ENCODE results near the gene GATAD2A.

The GATAD2A gene

GRCh38 chr19:19504754-19505668 is 99.5 kb downstream of the GATAD2A start:
- DNase-seq (ENCODE audit: low spot score) (no peak), FAIRE-seq (no peak)

DNA sequence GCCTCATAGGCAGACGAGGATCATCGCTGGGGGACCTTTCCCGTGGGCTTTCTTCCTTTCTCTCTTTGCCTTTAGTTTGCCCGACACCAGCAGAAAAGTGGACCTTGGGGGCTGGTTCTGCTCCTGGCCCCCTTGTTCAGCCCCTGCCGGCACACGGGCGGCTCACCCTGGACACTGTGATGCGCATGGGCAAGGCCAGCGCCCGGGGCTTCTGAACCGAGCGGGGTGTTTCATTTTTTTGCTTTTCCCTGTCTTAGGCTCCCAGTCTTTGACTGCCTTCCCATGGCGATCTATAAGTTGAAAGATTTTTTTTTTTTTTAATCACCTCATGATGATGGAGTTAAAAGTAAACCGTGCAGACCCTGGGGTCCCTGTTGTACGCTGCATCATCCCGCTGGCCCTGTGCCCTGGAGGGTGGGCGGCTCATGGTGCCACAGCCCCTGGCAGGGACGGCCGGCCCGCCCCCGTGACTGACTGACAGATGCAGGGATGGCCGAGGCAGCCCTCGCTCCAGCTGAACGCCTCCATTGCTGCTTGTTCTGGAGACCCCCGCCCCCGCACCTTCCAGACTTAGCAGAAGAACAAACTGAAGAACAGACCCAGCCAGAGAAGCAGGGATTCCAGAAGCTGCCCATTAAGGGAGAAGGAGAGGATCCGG is 100.3 kb downstream of the GATAD2A start:
- no peak for FAIRE-seq
- DNase-seq (ENCODE audit: low spot score): no peak

DNA sequence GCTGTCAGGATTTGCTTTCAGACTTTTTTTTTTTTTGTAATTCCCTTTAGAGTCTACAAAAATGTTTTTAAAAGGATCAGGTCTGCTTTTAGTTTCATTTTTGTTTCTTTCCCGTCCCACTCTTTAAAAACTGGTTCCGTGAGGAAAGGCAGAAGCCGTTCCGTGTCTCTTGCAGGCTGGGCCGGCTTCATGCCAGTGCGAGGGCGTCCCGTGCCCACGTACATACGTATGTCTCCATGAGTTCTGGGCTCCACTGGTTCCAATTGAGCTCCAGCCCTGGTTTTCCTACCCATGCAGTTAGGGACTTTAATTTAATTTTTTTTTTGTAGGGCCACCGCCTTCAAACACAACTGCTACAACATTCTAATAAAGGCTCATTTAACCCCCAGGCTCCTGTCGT is 101.1 kb downstream of the GATAD2A start:
- no peak for DNase-seq (ENCODE audit: low spot score)
- FAIRE-seq: no peak

DNA sequence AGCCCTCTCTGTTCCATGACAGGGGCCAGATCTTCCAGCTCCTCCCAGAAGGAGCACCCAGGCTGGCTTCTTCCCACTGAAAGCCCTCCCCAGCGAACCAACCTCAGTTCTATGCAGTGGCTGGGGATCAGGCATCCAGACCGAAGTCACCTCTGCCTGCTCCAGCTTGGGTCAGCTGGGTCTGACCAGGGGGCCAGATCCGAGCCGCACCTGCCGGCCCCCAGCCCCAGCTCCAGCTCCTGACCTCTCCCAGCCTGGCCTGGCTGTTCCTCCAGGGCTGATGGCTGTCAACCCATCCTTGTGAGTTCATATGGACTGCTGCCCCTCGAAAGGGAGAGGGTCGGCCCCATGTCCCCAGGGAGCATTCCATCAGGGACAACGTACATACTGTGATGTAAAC is 101.9 kb downstream of the GATAD2A start:
- FAIRE-seq (no peak), DNase-seq (ENCODE audit: low spot score) (no peak)

DNA sequence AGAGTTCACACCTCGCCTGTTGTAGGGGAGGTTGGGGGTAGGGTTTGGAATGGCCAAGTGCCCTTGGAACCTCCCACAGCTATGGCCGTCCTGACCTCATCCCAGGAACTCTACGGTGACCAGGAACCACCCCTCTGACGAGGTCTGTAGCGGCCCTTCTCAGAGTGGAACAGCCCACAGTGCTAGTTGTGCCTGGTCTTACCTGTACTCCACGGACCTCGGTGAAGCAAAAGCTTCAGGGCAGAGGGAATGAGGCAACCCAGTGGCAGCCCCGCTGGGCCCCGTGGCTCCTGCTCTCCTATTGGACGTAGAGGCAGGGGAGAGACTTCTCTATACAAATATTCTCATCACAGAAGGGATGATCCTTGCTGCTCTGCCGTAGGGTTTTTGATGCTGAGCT is 102.7 kb downstream of the GATAD2A start:
- DNase-seq (ENCODE audit: low spot score): no peak
- no peak for FAIRE-seq

- FAIRE-seq (no peak), DNase-seq (ENCODE audit: low spot score) (no peak)
Observed at GRCh38 chr19:19510432-19510831, 105.0 kb downstream of the GATAD2A start.

DNA sequence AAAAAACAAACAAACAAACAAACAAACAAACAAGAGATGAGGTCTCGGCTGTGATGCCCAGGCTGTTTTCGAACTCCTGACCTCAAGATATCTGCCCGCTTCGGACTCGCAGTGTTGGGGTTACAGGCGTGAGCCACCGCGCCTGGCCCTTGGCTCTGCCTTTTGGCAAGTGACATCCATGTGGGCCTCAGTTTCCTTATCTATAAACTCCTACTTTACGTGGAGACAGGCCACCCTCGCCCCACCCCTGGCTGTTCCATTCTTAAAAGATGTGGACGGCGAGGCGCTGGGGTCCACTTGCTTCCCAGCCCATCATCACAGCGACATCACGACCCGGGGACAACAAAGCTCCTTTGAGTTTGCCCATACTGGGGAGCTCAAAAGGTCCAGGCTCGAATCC is 108.2 kb downstream of the GATAD2A start:
- FAIRE-seq (no peak), DNase-seq (ENCODE audit: low spot score) (no peak)

GRCh38 chr19:19514215-19514657 is 108.8 kb downstream of the GATAD2A start:
- FAIRE-seq: no peak
- DNase-seq (ENCODE audit: low spot score): no peak

DNA sequence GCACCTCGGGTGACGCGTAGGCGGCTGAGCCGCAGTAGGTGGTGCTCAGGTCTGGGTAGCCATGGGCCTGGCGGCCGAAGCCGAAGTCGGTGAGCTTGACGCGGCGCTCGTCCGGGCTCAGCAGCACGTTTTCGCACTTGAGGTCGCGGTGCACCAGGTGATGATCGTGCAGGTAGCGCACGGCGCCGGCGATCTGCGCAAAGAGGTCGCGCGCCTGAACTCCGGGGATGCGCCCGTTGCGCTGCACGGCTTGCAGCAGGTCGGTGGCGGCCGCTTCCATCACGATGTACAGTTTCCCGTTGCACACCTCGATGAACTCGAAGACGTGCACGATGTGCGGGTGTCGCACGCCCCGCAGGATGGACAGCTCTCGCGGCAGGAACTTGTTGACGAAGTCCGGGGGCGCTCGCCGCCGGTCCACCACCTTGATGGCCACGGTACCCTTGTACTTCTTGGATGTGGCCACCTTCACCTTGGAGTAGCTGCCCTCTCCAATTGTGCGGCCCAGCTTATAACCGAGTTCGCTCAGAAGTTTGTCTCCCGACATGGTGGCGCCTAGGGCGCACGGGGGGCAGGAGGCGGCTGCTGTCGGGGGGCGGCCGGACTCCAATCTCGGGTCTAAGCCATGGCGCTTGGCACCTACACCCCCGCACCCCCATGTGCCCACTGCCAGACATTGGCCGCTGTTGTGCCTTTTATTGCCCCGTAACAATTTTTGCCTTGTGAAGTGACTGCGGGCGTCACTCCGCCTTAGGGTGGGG is 109.6 kb downstream of the GATAD2A start, which contains the start of gene TSSK6:
Gene TSSK6 (minus strand): TSS at position 668 of the 761 bp plus-strand sequence. CDS start 121 bp downstream, at position 547.
- FAIRE-seq: no peak
- DNase-seq (ENCODE audit: low spot score): no peak

DNA sequence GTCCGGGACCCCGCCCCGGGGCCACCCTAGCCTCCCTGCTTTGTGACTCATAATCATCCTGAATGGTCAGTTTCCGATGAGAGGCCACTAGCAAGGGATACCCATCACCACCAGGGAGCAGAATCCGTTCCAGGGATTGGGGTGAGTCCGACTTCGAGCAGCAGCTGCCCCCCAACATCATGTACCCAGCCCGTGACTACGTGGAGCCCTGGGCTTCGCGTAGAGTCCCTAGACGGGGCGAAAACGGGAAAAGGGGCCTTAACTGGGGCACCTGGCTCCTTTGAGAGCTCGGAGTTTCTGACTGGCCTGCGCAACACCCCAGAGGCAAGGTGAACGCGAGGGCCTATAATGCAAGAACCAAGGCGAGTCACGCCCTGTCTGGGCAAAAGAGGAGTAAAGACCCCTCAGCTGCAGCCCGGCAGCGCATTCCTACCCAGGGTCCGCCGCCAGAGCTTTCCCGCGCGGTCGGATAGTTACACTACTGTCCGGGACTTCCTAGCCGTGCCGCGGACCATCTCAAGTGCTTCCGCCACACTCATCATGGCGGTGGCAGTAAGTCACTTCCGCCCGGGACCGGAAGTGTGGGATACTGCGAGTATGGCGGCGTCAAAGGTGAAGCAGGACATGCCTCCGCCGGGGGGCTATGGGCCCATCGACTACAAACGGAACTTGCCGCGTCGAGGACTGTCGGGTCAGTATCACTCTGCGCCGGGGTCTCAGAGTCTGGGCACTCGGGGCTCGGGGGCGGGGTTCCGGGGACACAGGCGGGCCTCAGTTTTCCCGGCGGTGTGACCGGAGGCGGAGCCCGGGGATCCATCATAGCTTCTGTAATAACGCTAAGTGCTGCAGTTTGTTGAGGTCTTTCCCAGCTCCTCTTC is 110.4 kb downstream of the GATAD2A start, which contains the start of gene NDUFA13:
Gene NDUFA13 (plus strand): TSS at position 584 of the 878 bp plus-strand sequence. CDS start 14 bp downstream, at position 598.
- FAIRE-seq: no peak
- DNase-seq (ENCODE audit: low spot score): peak; percentile 79

GRCh38 chr19:19517235-19517619 is 111.8 kb downstream of the GATAD2A start:
- FAIRE-seq: no peak
- DNase-seq (ENCODE audit: low spot score): no peak

- FAIRE-seq: no peak
- DNase-seq (ENCODE audit: low spot score): no peak
Observed at GRCh38 chr19:19520989-19521388, 115.5 kb downstream of the GATAD2A start.

GRCh38 chr19:19523177-19523576 is 117.7 kb downstream of the GATAD2A start:
- DNase-seq (ENCODE audit: low spot score) (no peak), FAIRE-seq (no peak)

- no peak for FAIRE-seq
- no peak for DNase-seq (ENCODE audit: low spot score)
Observed at GRCh38 chr19:19524053-19524452, 118.6 kb downstream of the GATAD2A start.

DNA sequence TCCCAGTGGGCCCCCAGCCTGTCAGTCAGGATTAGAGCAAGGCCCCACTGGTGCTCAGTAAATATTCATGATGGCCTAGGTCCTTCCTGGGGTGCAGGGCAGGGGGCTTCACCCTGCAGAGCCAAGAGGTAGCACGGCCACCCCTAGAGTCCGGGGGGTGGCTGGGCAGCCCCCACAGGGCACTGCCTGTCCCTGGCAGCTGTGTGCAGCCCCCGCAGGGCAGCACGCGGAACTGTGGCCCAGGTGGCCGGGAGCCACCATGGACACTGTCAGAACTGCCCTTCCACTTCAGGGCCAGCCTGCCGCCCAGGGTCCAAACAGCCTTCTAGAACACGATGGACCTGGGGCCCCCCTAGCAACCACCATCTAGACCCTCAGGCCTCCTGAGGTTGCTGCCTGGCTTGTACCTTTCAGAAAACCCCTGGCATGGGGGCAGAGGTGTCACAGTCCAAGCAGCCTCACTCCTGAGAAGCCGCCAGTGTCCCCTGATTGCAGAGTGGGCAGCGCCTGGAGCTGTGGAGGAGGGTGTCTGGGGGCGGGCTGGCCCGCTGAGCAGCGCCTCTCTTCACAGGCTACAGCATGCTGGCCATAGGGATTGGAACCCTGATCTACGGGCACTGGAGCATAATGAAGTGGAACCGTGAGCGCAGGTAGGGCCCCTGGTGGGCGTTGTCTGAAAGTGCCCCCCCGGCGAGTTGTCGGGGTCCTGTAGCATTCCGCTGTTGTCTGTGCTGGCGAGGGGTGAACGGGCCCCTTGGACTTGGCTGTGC is 120.3 kb downstream of the GATAD2A start:
- DNase-seq (ENCODE audit: low spot score) (no peak), FAIRE-seq (no peak)

GRCh38 chr19:19526581-19527370 is 121.3 kb downstream of the GATAD2A start:
- FAIRE-seq (no peak), DNase-seq (ENCODE audit: low spot score) (no peak)

DNA sequence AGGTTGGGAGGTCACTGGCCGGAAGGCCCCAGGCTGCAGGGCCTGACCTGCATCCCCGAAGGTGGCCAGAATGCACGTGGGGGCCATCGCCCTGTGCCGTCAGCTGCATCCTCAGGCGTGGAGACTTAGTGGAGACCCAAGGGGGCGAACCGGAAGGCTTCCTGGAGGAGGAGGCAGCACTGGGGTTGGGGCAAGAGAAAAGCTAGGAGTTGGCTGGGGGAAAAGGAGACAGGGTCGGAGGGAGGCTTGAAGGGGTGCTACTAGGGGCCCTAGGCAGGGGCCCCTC is 121.8 kb downstream of the GATAD2A start:
- DNase-seq (ENCODE audit: low spot score) (no peak), FAIRE-seq (no peak)

GRCh38 chr19:19527674-19528625 is 122.5 kb downstream of the GATAD2A start:
- FAIRE-seq (no peak), DNase-seq (ENCODE audit: low spot score) (no peak)
